Ovary (tissue), 9 donors: ENCODE measurements around the gene NEDD4L. TPM values are rescaled to one million over a fixed set of nuclear protein-coding genes. Genes with fewer than 3 reads are reported as not detected.

ENCODE experiments used
- DNase-seq, 5 donors: peaks; one replicate each; pipeline ENCODE4 v3.0.0-alpha.2; 2019 to 2020
- H3K27ac ChIP-seq, 2 donors: fragments of 200-600 bp; one replicate each; pipeline versions ENCODE4 v1.5.1 to v1.8.0; 2019 to 2022
- H3K27me3 ChIP-seq: fragments of 200-600 bp; one replicate; pipeline ENCODE4 v1.8.0; 2022
- H3K36me3 ChIP-seq: fragments of 200-600 bp; sonication (generic); one replicate; pipeline ENCODE4 v1.5.1; 2019
- H3K4me1 ChIP-seq: one replicate; pipeline ENCODE4 v1.8.1; 2013; ENCODE audit warnings: mild to moderate bottlenecking, moderate library complexity; ENCODE audit not compliant: insufficient read depth
- H3K4me3 ChIP-seq: fragments of 200-600 bp; sonication (generic); one replicate; pipeline ENCODE4 v1.5.1; 2017
- H3K9me3 ChIP-seq, 2 donors: fragments of 200-600 bp in 1 of 2; sonication (generic) in 1 of 2; one replicate each; pipeline versions ENCODE4 v1.5.1 to v1.8.1; 2013 to 2019; ENCODE audit warnings: mild to moderate bottlenecking in 1 of 2, moderate library complexity in 1 of 2
- EP300 ChIP-seq: sonication (generic); formaldehyde crosslinking; IDR thresholded peaks from one replicate; pipeline ENCODE4 v1.6.1; 2017; ENCODE audit warnings: antibody characterized with exemption
- POLR2A ChIP-seq: fragments of 450-650 bp; IDR thresholded peaks from one replicate; pipeline ENCODE4 v1.6.1; 2017; ENCODE audit warnings: antibody characterized with exemption, mild to moderate bottlenecking, moderate library complexity
- WGBS, 3 donors: extraction: QIAGEN DNeasy Blood & Tissue Kit in 1 of 3; methylation state at CpG; one replicate each; pipeline versions ENCODE4 v1.1.5 to v1.1.7; 2013 to 2017; 5-methylcytosine and 5-hydroxymethylcytosine counted together
- intact Hi-C, 4 donors: fragments of 100-400 bp; cut with DNase I; formaldehyde crosslinking; loops; one replicate each; pipeline versions ENCODE4 v1.11.0 to v1.15.1; 2022 to 2023
- polyA plus RNA-seq, 2 donors: library from polyadenylated mRNA; stranded (reverse); fragments of 200-250 nt in 1 of 2; fragments of 350-450 nt in 1 of 2; fragmentation: Illumina TruSeq in 1 of 2; extraction: RNeasy Lipid Tissue Mini Kit (QIAGEN cat#74804) in 1 of 2; gene quantifications; one replicate each; pipeline ENCODE4 v1.2.3, GENCODE V29; 2013 to 2014
- total RNA-seq, 7 donors: library from RNA; depleted of rRNA in 2 of 7; stranded (reverse); fragments of >200 nt in 2 of 7; fragmentation: NEBNext Ultra II Directional in 3 of 7; extraction: Animal tissue kit (Norgen Biotek cat#: 25700) in 3 of 7; gene quantifications; one replicate each; pipeline versions ENCODE4 v1.1.0 to v1.2.4, GENCODE V29; 2016 to 2023
- TF ChIP-seq, protein P1 (sequence below), 3 donors: fragments of 450-650 bp in 2 of 3; fragments of 200-600 bp in 1 of 3; IDR thresholded peaks; one replicate each; pipeline versions ENCODE4 v1.5.1 to v1.8.0; 2016 to 2022; ENCODE audit warnings: antibody characterized with exemption in 3 of 3, mild to moderate bottlenecking in 1 of 3
- donor health status: DM: no; HTN: no; CAD: no; lungs with moderate emphysema.
- donor health status: DM: no; HTN: no; CAD: no.
- donor health status: Bipolar disorder and iron deficiency.
- donor health status: DM: yes; HTN: yes; CAD: no.
- donor health status: DM: no; HTN: no; CAD: no.
- donor health status: DM: yes; HTN: yes; CAD: no.

Gene NEDD4L
- total and polyA plus RNA-seq, 9 donors: 11.0 to 75.2 (median 18.2) TPM

DNA sequence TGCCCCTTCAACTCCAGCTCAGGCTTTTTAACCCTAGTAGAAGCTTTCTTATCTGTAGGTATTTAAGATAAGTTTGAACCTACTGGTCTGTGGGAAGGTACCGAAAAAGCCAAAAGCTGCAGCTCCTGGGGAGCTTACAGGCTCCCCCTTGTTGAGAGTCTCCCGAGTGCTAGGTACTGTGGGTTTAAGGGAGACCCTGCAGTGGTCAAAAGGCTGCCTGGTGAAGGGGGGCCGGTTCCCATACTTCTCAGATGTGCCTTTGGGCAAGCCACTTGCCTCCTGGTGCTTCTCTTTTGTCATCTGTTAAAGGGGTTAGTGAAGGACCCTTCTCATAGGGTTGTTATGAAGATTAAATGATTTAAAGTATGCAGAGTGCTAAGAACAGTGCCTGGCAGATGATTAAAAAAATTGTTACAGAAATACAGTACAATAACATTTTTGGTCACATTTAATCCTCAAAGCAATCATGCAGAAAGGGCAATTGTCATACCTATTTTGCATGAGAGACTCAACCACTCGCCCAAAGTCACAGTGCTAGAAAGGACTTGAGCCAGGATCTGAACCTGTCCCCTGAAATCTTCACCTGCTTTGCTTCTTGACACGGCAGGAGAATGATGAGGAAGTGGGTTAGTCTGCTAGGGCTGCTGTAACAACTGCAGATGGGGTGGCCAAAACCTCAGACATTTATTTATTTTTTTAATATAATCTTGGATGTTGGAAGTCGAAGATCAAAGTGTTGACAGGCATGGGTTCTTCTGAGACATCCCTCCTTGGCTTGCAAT lies 62.5 kb downstream of the NEDD4L start:
- WGBS, 3 donors: 79 to 80% (median 79%) methylated on average over 6 of the region's 6 CpGs
- TF ChIP-seq POLR2A (no peak), EP300 (no peak)
- TF ChIP-seq, protein P1, sequence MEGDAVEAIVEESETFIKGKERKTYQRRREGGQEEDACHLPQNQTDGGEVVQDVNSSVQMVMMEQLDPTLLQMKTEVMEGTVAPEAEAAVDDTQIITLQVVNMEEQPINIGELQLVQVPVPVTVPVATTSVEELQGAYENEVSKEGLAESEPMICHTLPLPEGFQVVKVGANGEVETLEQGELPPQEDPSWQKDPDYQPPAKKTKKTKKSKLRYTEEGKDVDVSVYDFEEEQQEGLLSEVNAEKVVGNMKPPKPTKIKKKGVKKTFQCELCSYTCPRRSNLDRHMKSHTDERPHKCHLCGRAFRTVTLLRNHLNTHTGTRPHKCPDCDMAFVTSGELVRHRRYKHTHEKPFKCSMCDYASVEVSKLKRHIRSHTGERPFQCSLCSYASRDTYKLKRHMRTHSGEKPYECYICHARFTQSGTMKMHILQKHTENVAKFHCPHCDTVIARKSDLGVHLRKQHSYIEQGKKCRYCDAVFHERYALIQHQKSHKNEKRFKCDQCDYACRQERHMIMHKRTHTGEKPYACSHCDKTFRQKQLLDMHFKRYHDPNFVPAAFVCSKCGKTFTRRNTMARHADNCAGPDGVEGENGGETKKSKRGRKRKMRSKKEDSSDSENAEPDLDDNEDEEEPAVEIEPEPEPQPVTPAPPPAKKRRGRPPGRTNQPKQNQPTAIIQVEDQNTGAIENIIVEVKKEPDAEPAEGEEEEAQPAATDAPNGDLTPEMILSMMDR (IDR thresholded peaks at IDR 0.05): no peak
- no peak for DNase-seq
- Histone ChIP-seq H3K9me3 (no peaks in the 10 kb centered on the region), H3K27ac (no peak overlapping the region), H3K27me3 (no peaks in the 10 kb centered on the region), H3K4me3 (no peak overlapping the region), H3K4me1 (peaks cover 11% of the 10 kb centered on the region), H3K36me3 (no peaks in the 10 kb centered on the region)
- intact Hi-C loops: no loop called here

DNA sequence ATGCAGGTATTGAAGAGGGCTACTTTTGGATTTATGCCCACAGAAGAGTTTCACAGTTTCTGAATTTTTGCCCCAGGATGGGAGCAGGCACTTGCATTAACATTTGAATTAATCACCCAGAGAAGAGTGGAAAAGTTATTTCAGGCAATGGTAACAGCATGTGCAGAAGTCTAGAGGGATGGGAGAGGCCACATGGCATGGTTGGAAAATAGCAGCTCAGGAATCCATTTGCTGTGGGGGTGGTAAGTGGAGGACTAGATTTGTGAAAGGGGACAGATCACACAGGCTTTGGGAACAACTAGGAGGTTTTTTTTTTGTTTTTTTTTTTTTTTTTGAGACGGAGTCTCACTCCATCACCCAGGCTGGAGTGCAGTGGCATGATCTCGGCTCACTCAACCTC lies 65.2 kb downstream of the NEDD4L start:
- WGBS, 3 donors: 95 to 98% (median 95%) methylated on average over 2 of the region's 2 CpGs
- no peak overlapping the region for H3K27ac ChIP-seq
- H3K9me3 ChIP-seq: no peaks in the 10 kb centered on the region
- intact Hi-C loops: no loop called here
- TF ChIP-seq EP300 (no peak), POLR2A (no peak)
- TF ChIP-seq, protein P1 (IDR thresholded peaks at IDR 0.05): no peak
- no peak for DNase-seq
- no peak overlapping the region for H3K4me3 ChIP-seq
- H3K4me1 ChIP-seq: peaks cover 10% of the 10 kb centered on the region
- H3K36me3 ChIP-seq: no peaks in the 10 kb centered on the region
- no peaks in the 10 kb centered on the region for H3K27me3 ChIP-seq

DNA sequence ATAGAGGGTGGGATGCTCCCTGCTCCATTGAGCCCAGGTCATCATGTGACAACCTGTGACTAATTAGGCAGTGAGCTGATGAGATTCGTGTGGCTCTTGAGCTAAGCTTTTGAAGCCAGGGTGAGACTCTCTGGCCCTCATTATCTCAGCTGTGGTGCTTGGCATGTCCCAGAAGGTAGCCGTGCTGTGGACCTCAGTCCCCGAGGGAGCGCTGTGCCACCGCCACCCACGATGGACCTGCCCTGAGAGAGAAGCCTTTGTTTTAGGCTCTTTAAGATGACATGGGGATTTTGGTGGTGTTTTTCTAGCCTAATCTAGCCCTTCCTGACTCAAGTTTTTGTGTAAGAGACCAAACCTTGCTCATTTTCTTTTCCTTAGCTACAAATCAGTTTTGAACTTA lies 66.4 kb downstream of the NEDD4L start:
- no peak overlapping the region for H3K4me3 ChIP-seq
- H3K27ac ChIP-seq: no peak overlapping the region
- H3K4me1 ChIP-seq: peaks cover 5% of the 10 kb centered on the region
- no peak for DNase-seq
- no peaks in the 10 kb centered on the region for H3K9me3 ChIP-seq
- no peaks in the 10 kb centered on the region for H3K27me3 ChIP-seq
- intact Hi-C loops: loop anchor here in 1 of 4 donors (5.0 kb wide), 1 partner anchor 312 kb away; no protein-coding TSS in a partner anchor
- no peaks in the 10 kb centered on the region for H3K36me3 ChIP-seq
- no peak for TF ChIP-seq EP300
- TF ChIP-seq, protein P1 (IDR thresholded peaks at IDR 0.05): no peak
- no peak for TF ChIP-seq POLR2A
- 72 to 82% (median 75%) methylated on average over 6 of the region's 6 CpGs for WGBS, 3 donors

DNA sequence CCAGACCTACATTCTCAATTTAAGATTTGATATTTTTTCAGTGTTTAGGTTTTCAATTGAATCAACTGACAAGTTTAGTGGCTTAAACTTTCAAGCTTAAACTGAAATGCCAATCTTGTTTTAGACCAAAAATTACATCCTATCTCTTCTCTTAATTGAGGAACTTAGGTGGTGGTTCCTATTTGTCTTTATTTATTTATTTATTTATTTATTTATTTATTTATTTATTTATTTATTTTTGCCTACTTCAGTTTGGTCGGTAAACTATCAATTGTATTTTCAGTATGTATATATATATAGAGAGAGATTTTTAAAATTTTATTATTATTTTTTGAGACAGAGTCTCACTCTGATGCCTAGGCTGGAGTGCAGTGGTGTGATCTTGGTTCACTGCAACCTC lies 68.1 kb downstream of the NEDD4L start:
- H3K27me3 ChIP-seq: no peaks in the 10 kb centered on the region
- WGBS, 3 donors: 97 to 100% (median 97%) methylated on average over 1 of the region's 1 CpG
- H3K27ac ChIP-seq: no peak overlapping the region
- TF ChIP-seq POLR2A (no peak), EP300 (no peak)
- TF ChIP-seq, protein P1 (IDR thresholded peaks at IDR 0.05): no peak
- no peaks in the 10 kb centered on the region for H3K36me3 ChIP-seq
- H3K9me3 ChIP-seq: no peaks in the 10 kb centered on the region
- H3K4me1 ChIP-seq: no peaks in the 10 kb centered on the region
- no peak for DNase-seq
- intact Hi-C loops: loop anchor here in 1 of 4 donors (5.0 kb wide), 1 partner anchor 310 kb away; no protein-coding TSS in a partner anchor
- H3K4me3 ChIP-seq: no peak overlapping the region
